HG03520 (cell line): Measurements from ENCODE around the gene GPR141.
A peak's percentile ranks its signal among the peaks of the same experiment; 100 is the strongest.
"Not testable (repeated sequence)": the region's sequence is repeated elsewhere in the genome, so short reads cannot be mapped to it uniquely, and the experiment has no call there.

ENCODE experiments used
- ATAC-seq: cut with Tn5 transposase; IDR thresholded peaks from one replicate; pipeline ENCODE4 v1.9.1; 2021; ENCODE audit warnings: mild to moderate bottlenecking, moderate library complexity; ENCODE audit not compliant: unreplicated experiment

GPR141 gene

DNA sequence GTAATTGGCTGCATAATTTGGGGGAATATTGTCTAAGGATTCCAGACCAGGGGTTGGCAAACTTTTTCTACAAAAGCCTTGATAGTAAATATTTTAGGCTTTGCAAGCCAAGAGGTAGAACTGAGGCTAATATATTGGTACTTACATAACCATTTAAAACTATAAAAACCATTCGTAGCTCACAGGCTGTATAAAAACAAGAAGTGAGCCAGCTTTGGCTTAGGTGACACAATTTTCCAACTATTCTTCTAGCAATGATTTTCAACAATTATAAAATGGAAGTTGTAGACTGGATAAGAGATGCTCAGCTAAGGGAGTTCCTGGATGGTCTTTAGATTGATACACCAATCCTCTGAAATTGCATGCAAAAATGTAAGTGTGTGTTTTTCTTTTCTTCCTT lies 1.4 kb downstream of the GPR141 start:
- no peak for ATAC-seq

DNA sequence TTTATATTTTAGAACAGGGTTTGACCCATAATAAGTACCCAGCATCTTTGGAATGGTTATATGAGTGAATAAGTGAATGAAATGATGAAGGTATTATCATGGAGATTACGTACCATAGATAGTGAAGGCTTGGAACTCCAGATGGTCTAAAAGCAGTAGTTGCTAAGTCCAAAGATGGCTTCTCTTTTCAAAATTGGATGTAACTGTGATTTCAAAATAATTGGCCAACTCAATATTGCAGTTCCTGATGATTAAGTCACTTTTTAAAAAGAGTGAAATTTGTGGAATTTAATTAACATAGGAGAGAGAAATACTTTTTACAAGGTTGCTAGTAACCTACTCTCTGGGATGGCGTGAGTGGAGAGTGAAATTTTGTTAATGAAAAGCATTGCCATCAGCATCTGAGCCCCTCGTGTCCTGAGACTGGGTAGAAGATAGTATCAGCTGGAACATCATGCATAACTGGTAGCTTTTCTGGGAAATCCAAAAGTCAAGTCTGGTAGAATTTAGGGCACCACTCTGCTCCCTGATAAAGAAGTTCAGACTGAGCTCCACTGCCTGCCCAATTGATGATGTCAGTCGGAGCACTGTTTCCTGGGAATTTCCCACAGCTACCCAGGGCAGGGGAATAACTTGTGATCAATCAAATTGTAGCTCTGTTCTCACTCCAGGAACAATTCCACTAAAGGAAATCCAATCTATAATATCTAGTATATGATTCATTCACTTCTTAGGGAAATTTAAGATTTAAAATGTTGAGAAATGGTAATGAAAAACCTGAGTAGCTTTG lies 3.2 kb downstream of the GPR141 start:
- ATAC-seq: no peak

DNA sequence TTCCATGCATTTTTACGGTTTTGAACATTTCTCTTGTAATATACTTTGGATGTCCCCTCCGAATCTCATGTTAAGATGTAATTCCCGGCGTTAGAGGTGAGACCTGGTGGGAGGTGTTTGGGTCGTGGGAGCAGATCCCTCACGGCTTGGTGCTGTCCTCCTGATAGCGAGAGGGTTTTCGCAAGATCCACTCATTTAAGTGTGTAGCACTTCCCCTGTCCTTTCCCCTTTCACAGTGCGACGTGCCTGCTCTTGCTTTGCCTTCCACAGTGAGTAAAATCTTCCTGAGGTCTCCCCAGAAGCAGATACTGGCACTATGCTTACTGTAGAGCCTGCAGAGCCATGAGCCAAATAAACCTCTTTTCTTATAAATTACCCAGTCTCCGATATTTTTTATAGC lies 6.6 kb downstream of the GPR141 start:
- ATAC-seq: no peak

DNA sequence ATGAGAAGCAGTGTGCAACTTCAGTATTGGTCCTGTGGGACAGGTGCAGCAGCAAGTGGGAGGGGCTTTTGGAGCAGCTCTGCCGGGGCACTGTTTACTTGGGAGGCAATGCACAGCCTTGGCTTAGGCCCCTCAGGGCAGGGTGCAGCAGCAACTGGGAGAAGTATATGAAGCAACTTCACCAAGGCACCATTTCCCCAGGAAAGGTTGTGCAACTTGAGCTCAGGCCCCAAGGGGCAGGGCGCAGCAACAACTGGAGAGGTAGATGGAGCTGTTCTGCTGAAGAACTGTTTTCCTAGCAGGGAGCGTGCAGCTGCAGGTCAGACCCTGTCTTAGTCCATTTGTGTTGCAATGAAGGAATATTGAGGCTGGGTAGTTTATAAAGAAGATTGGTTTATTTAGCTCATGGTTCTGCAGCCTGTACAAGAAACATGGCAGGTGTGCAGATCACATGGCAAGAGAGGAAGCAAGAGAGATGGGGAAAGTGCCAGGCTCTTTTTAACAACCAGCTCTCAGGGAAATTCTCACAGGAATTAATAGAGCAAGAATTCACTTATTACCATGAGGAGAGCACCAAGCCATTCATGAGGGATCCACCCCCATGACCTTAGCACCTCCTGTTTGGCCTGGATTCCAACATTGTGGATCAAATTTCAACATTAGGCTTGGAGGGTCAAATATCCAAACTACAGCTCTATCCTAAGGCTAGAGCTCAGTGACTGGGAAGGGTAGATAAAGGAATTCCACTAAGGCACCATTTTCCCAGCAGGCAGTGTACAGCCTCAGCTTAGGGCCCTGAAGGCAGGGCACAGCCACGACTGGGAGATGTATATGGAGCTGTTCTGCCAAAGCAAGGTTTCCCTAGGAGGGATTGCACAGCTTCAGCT lies 10.9 kb downstream of the GPR141 start:
- ATAC-seq: no peak

DNA sequence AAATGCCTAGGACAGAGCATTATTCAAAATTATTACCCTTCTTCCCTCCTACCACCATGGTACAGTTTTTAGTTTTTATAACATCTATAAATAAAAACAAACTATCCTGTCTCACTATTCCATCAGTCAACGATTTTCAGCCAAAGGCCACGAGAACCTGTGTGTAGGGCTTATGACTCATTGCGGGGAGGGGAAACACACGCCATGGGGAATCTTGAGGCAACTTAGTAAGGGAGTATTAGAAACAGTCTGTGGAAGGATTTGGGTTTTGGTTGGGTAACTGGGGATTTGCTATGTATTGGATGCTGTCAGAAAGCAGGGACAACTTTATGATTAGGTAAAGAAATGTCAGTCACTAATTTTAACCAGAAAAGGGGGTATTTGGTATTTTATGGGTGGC lies 14.7 kb downstream of the GPR141 start:
- ATAC-seq: no peak

DNA sequence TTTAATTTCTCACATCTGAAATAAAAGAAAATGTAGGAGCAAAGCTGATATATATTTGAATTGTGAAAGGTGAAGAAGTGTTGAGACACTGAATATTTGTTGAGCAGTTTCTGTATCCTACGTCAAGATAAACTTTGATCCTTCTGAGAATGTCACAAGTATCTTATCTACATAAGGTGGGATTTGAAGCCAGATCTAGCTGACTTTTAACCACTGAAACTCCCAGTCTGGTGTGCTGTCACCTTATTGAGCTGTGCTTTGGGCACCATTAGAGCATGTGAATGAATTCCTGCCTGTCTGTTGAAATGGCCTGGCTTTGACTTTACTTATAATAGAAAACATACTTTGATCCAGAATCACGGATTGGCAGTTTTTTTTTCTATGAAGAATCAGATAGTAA lies 15.2 kb downstream of the GPR141 start:
- ATAC-seq: no peak

DNA sequence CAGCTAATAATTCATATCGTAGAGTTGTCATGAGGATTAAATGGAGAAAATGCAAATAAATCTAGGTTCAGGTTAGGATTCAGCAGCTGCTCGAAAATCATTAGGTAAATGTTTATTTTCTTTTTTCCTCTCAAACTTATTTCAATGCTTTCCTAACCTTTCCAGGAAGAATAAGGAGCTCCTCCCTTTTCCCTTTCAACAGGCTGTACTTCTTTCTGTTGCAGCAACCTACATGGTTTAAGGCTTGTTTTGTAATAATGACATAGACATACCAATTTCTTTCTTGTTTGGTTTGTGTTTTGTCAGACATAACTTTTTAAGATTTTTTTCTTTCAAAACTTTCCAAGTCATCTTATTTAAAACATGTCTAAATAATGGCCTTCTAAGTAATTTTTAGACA lies 18.2 kb downstream of the GPR141 start:
- ATAC-seq: no peak

DNA sequence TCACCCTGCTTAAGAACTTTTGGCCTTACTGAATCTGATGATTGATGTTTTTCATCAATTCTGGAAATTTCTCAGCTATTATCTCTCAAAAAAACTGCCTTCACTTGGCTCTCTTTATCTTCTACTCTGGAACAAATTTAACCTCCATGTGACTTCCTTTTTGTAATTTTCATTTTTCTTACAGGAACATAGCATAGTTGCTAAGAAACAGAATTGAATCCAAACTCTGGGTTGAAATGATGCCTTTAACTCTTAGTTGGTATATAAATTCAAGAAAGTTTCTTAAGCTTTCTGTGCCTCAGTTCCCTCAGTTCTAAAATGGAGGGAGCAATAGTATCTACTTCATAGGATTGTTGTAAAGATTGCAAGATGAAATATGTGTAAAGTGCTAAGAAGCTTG lies 19.8 kb downstream of the GPR141 start:
- ATAC-seq: no peak

DNA sequence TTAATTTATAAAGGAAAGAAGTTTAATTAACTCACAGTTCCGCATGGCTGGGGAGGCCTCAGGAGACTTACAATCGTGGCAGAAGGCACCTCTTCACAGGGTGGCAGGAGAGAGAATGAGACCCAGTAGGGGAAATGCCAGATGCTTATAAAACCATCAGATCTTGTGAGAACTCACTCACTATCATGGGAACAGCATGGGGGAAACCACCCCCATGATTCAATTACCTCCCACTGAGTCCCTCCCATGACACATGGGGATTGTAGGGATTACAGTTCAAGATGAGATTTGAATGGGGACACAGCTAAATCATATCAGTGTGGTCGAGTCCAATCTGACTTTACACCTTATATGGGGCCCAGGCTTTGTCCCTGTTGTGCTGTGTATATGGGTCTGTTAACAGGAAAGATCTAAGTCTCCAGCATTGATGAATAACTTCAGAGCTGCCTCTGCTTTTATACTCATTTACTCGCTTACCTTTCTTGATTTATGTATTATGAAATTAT lies 20.8 kb downstream of the GPR141 start:
- not testable (repeated sequence) for ATAC-seq

DNA sequence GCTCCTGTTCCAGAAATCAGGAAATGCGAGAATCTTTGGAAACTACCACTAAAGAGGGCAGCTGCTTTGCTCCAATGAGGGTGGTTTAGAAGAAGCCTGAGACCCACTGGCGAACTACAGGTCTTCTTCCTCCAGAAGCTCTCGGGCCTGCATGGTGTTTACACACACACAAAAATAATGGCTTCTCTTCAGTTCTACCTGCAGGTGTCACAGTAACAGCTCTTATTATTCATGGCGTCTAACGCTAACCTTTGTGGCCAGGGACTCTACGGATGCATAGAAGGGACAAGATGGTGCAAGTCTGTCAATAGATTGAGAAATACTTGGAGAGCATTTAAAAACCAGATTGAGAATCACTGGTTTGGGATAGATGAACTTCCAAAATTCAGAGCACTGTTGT lies 22.4 kb downstream of the GPR141 start:
- no peak for ATAC-seq

DNA sequence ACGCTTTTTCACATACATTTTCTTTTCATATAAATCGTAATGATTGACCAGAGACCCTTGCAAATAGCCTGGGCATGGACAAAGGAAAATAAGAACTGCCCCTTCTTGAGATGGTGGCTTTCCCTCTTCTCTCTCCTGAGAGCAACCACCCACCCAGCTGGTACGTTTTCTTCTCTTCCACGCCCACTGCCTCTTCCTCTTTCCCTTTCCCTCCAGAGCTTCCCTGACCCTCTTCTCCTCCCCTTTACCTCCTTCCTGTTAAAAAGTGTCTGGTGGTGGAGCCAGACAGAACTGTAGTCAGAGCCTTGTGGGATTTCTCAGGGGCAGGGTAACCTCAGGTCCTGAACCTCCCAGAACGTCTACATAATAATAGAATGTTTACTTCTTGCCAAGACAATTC lies 23.2 kb downstream of the GPR141 start:
- ATAC-seq: no peak

DNA sequence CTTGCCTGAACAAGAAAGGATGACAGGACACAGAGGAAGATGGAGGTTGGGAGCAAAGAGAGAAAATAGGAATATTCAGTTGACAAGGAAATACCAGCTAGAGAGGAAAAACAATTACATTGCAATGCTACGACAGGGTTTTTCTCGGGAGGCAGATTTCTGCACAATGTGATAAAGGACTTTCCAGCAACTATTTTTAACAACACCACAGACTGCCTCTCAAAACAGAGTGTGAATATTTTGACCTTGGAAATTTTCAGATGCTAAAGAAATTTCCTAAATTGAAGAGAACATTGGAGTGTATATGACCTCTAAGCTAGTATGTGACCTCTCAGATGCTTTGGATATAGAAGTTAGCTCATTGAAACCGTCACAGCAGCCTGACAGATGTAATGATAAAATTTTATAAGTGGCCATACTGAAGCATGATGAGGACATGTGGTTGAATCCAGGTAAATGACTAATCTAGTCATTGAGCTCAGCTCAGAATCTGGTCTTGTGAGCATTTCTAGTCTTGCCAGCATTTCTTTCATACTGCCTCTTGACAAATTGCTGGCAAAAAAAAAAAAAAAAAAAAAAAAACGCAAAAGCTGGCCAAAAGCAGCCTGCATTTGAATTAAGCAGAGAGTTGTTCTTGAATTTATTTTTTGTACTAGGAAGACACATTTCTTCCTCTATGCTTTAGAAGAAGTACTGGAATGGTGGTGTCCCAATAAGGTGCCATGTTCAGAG lies 24.4 kb downstream of the GPR141 start:
- no peak for ATAC-seq

DNA sequence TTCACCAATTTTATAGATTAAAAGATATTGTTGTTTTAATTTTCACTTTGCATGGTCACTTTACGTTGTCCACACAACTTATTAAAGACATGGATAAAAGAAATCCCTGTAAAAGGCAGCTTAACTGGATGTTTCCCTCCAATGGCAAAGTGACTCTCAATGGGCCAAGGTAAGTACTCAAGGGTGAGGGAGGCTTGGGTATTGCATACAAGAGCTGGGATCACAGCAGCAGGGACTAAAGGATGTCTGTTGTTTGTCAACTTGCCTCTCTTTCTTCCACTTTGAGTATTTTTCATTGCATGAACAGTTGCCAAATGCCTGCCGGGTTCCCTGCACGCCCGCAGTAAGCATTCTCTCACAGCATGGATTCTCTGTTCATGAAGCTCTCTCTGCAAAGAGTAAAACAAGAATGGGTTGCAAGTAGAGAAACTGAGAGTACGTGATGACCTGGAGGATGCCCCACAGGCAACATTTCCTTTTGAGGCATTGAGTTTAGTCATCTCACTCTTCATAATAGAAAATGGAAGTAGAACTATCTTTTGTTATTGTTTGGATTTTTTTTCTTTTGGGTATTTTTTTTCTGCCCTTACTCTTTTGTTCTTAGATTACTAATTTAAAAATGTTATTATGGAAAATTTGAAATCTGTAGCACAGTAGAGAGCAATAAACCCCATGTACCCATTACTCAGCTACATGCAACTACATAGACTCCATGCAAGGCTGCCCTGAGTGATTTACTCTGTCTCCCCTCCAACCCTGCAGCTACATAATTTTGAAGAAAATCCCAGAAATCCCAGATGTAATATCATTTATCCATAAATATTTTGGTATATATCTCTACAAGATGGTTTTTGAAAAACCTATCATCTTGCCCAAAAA lies 26.3 kb downstream of the GPR141 start:
- ATAC-seq: peak; percentile 95

DNA sequence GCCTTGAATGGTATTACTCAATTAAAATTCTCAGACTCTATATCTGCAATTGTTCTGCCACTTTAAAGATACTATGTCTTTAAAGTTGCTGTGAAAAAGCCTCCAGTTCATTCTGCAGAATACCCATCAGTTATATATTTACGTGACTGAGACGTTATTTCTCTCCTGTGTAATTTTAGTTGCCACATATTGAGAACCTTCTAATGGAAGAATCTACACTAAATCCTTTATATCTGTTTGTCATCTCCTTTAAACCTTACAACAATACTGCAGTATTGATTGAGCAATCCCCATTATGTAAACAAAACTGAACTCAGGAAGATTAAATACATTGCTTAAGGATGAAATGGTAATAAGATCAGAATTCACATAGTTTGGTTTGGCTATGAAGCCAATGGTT lies 30.0 kb downstream of the GPR141 start:
- no peak for ATAC-seq

DNA sequence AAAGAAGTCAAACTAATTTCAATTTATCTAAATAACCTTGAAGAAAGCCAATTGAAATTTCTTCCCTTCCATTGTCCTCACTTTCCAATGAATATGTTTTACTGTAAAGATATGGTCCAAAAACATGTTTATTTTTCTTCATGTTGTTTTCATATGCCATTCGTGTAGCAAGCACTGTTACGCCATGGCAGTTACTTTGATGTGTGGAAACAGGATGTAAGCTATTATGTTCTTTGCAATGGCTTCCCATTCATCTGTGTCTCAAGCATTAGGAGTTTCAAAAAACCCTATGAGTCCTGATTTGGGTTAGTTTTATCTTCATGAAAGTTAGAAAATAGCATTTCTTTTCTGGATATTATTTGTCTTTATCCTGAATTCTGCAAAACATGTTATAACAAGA lies 31.0 kb downstream of the GPR141 start:
- ATAC-seq: no peak

DNA sequence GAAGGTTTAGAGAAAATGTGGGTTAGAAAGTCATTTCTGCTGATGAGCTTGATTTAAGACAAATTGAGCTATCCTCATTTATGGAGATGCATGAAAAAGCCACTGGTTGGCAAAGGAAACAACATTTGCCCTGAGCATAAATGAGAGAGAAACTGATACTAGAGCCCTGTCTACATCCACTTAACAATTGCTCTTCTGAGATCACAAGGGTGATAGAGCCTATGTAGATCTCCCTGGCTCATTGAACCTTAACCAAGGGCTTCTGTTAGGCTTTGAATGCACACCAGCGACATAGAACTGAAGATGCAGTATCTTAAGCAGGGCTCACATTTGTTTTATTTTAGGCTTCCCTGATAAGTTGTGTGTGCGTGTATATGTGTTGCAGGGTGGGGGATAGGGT lies 35.0 kb downstream of the GPR141 start:
- ATAC-seq: no peak

DNA sequence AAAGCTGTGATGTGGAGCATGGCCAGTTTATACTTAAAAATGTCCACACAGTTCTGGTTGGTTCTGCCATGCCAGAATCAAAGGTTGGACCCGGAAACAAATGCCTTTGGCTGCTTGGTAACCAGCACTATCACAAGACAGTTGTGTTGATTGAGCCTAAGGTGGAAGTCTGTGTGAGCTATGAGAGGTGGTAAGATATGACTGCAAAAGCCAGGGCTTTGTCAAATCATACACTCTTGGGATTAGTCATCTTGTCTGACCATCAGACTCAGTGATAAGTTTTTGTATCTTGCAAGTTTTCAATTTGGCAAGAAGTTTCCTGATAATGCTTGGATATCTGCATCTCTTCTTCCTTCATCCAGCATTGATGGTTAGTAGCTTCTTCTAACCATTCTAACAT lies 35.5 kb downstream of the GPR141 start:
- ATAC-seq: peak; percentile 93

DNA sequence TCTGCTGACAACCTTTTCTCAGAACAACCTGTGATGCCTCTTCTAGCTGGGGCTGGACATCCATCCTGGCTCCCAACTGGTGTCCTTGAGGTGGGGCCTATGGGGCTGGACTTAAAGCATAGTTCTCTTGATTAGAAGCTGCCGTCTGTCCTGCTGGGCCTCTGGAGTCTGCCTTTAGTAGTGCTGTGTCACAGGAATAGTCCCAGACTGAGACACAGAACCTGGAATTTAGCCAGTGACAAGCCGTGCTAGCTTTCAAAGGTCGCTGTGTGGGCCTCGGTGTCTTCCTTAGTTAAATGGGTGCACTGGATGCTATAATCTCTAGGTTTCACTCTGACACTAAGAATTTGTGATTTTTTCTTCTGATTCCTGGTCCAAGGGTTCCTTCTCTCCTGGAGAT lies 41.2 kb downstream of the GPR141 start:
- no peak for ATAC-seq

DNA sequence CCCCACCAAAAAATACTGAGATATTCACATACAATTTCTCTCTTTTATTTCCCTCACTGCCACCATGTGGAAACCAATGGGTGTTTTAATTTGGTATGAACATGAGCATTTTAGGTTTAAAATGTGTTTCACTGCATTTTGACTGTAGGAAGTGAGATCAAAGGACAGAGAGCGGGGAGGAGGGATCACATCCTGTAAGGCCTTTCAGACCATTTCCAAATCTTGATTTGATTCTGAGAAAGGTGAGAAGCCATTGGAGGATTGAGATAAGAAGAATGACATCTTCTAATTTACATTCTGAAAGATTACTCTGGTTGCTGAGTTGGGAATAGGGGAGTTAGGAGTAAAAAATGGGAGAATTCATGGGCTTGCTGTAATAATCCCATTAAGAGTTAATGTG lies 42.5 kb downstream of the GPR141 start:
- ATAC-seq: no peak

DNA sequence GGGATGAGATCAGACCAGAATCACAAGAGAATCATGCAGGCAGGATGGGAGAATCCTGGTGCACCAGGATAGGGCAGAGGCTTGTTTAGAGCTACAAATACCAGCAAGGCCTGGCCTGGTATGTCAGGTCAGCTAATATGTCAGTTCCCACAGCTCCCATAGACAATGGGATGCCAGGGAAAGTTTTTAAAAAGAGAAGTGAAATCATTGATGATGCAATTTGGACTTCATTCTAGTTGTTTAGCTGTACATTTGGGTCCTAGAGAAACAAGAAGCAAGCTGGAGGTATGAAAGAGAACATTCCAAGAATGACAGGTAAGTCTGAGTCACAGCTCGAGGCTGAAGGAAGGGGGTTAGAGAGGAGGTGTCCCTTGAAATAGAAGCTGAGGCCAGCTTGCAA lies 45.2 kb downstream of the GPR141 start:
- ATAC-seq: no peak
